ENCODE data around the gene KSR1. TPM values are rescaled to one million over a fixed set of nuclear protein-coding genes. Genes with fewer than 3 reads are reported as not detected.
A peak's percentile ranks its signal among the peaks of the same experiment; 100 is the strongest.

Gene KSR1
- total and polyA plus RNA-seq, 9 of the 15 experiments (the other 6 are each of a cell fraction or from before 2014, with no cell fraction given) = 1.4 to 51.7 (median 18.4) TPM

DNA sequence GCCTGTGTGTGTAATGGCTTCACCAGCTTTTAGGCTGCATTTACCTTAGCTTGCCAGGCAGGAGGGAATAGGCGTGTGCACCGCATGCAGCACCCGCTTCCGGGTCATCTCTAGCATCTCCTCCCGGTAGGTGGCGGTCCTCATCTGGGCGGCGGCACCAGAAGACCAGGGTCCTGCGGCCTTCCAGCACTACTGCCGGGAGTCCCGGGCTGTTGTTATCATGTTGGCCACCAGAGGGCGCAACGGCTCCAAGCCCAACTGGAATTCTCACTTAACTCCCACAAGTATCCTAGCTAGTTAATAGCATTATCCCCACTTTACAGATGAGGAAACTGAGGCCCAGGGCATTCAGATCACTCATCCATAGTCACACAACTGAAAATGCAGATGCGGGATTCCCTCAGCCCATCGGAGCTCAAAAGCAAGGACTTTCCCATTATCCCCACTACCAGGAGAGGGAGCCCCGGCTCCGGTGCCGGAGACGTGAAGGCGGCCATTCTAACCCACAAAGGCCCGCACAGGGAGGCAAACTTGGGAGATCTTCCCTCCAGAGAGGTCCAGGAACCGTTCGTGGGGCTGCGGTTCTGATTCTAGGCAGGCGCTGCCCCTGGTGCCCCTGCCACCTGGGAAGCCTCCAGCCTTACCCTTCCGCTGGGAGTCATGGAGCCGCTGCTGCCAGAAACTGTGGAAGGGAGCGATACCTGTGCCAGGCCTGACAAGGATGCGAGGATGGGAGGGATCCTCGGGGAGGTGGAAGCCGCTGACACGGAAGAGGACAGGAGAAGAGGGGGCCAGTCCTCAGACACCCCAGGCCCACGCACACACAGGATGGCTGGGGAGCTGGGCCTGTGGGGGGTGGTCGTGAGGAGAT, 198.6 kb downstream of the KSR1 start (continued):
- TF ChIP-seq, protein P1, sequence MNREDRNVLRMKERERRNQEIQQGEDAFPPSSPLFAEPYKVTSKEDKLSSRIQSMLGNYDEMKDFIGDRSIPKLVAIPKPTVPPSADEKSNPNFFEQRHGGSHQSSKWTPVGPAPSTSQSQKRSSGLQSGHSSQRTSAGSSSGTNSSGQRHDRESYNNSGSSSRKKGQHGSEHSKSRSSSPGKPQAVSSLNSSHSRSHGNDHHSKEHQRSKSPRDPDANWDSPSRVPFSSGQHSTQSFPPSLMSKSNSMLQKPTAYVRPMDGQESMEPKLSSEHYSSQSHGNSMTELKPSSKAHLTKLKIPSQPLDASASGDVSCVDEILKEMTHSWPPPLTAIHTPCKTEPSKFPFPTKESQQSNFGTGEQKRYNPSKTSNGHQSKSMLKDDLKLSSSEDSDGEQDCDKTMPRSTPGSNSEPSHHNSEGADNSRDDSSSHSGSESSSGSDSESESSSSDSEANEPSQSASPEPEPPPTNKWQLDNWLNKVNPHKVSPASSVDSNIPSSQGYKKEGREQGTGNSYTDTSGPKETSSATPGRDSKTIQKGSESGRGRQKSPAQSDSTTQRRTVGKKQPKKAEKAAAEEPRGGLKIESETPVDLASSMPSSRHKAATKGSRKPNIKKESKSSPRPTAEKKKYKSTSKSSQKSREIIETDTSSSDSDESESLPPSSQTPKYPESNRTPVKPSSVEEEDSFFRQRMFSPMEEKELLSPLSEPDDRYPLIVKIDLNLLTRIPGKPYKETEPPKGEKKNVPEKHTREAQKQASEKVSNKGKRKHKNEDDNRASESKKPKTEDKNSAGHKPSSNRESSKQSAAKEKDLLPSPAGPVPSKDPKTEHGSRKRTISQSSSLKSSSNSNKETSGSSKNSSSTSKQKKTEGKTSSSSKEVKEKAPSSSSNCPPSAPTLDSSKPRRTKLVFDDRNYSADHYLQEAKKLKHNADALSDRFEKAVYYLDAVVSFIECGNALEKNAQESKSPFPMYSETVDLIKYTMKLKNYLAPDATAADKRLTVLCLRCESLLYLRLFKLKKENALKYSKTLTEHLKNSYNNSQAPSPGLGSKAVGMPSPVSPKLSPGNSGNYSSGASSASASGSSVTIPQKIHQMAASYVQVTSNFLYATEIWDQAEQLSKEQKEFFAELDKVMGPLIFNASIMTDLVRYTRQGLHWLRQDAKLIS (CRISPR knock-in tag; IDR thresholded peaks at IDR 0.05) = no peak
- TF ChIP-seq SPI1 (IDR thresholded peaks at IDR 0.05; ENCODE audit: borderline replicate concordance, low read depth, low read length) = no peak
- no peak for TF ChIP-seq ZSCAN29 (IDR thresholded peaks at IDR 0.05)
- TF ChIP-seq NR2C2 (CRISPR knock-in tag; IDR thresholded peaks at IDR 0.05) = peak; percentile 70; the same call in 1 of the 2 replicates
- peak; percentile 71 for TF ChIP-seq NR2C2 (tag; IDR thresholded peaks at IDR 0.05)
- 0 out of 2 replicates have a peak, but pooled peaks have one; percentile 53 for TF ChIP-seq XRCC5 (IDR thresholded peaks at IDR 0.05; ENCODE audit: low read depth, low read length)
- no peak for TF ChIP-seq MTA2 (IDR thresholded peaks at IDR 0.05; ENCODE audit: low read depth)
- TF ChIP-seq KAT7 (CRISPR knock-in tag; IDR thresholded peaks at IDR 0.05; ENCODE audit: borderline replicate concordance) = no peak
- peak; percentile 86 for TF ChIP-seq SMC3 (conservative IDR thresholded peaks at IDR 0.05; ENCODE audit: insufficient read depth, low read depth, low read length)
- no peak for TF ChIP-seq ZNF75A (CRISPR knock-in tag; IDR thresholded peaks at IDR 0.05)
- no peak for TF ChIP-seq NCOR1 (IDR thresholded peaks at IDR 0.05)
- TF ChIP-seq RBFOX2 (IDR thresholded peaks at IDR 0.05; ENCODE audit: low read depth, low read length) = peak; percentile 32; the same call in 1 of the 2 replicates
- no peak for TF ChIP-seq HDAC3 (IDR thresholded peaks at IDR 0.05; ENCODE audit: borderline replicate concordance, partially characterized antibody)
- TF ChIP-seq, protein P2, sequence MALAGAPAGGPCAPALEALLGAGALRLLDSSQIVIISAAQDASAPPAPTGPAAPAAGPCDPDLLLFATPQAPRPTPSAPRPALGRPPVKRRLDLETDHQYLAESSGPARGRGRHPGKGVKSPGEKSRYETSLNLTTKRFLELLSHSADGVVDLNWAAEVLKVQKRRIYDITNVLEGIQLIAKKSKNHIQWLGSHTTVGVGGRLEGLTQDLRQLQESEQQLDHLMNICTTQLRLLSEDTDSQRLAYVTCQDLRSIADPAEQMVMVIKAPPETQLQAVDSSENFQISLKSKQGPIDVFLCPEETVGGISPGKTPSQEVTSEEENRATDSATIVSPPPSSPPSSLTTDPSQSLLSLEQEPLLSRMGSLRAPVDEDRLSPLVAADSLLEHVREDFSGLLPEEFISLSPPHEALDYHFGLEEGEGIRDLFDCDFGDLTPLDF (CRISPR knock-in tag; IDR thresholded peaks at IDR 0.05) = peak; percentile 57; the same call in 1 of the 2 replicates
- TF ChIP-seq ZNF778 (CRISPR knock-in tag; IDR thresholded peaks at IDR 0.05) = no peak
